Panc1 (cell line): ENCODE data around the gene CNTRL.

Experiments
- POLR2AphosphoS5 ChIP-seq: IDR thresholded peaks from 2 replicates; pipeline ENCODE4 v1.6.1; 2012; ENCODE audit warnings: mild to moderate bottlenecking, low read depth, low read length, moderate library complexity
- SIN3A ChIP-seq: IDR thresholded peaks from 2 replicates; pipeline ENCODE4 v1.6.1; 2012; ENCODE audit warnings: low read depth, mild to moderate bottlenecking, low read length, moderate library complexity, borderline replicate concordance; ENCODE audit not compliant: insufficient read depth
- TCF7L2 ChIP-seq: IDR thresholded peaks from 2 replicates; pipeline ENCODE4 v1.6.1; 2011; ENCODE audit warnings: mild to moderate bottlenecking, low read depth, low read length, inconsistent platforms
- TF ChIP-seq, protein P1 (sequence below), 2 experiments: IDR thresholded peaks; 2 replicates each; pipeline ENCODE4 v1.6.1; 2011 to 2012; ENCODE audit warnings: low read depth in 2 of 2, control low read depth in 1 of 2, low read length in 1 of 2, mild to moderate bottlenecking in 1 of 2, moderate library complexity in 1 of 2; ENCODE audit not compliant: insufficient read depth in 1 of 2
- TF ChIP-seq, protein P2 (sequence below): fragments of 450-650 bp; IDR thresholded peaks from 2 replicates; pipeline ENCODE4 v1.5.1; 2017; ENCODE audit warnings: mild to moderate bottlenecking

DNA sequence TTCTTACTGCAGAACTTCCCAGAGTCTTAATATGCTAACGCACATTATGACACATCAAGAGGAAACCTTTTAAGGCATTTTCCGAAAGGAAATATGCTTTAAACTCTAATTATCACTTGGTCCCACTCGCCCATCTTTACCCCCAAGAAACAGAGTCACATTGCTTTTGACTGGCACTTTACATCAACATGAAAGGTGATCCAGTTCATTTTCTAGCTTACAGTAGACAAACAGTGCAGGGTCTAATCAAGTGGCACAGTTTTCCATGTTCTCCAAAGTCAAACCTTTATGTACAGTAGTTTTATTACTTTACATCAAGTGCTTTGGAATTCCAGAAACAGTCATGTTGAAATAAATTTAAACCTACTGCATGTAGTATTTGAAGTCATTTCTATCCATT is 114.9 kb downstream of the CNTRL start:
- TF ChIP-seq POLR2AphosphoS5 = no peak
- TF ChIP-seq, protein P1, sequence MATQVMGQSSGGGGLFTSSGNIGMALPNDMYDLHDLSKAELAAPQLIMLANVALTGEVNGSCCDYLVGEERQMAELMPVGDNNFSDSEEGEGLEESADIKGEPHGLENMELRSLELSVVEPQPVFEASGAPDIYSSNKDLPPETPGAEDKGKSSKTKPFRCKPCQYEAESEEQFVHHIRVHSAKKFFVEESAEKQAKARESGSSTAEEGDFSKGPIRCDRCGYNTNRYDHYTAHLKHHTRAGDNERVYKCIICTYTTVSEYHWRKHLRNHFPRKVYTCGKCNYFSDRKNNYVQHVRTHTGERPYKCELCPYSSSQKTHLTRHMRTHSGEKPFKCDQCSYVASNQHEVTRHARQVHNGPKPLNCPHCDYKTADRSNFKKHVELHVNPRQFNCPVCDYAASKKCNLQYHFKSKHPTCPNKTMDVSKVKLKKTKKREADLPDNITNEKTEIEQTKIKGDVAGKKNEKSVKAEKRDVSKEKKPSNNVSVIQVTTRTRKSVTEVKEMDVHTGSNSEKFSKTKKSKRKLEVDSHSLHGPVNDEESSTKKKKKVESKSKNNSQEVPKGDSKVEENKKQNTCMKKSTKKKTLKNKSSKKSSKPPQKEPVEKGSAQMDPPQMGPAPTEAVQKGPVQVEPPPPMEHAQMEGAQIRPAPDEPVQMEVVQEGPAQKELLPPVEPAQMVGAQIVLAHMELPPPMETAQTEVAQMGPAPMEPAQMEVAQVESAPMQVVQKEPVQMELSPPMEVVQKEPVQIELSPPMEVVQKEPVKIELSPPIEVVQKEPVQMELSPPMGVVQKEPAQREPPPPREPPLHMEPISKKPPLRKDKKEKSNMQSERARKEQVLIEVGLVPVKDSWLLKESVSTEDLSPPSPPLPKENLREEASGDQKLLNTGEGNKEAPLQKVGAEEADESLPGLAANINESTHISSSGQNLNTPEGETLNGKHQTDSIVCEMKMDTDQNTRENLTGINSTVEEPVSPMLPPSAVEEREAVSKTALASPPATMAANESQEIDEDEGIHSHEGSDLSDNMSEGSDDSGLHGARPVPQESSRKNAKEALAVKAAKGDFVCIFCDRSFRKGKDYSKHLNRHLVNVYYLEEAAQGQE (IDR thresholded peaks at IDR 0.05; ENCODE audit: insufficient read depth in 1 of 2, low read depth in 2 of 2, low read length in 1 of 2) = no peak
- TF ChIP-seq, protein P2, sequence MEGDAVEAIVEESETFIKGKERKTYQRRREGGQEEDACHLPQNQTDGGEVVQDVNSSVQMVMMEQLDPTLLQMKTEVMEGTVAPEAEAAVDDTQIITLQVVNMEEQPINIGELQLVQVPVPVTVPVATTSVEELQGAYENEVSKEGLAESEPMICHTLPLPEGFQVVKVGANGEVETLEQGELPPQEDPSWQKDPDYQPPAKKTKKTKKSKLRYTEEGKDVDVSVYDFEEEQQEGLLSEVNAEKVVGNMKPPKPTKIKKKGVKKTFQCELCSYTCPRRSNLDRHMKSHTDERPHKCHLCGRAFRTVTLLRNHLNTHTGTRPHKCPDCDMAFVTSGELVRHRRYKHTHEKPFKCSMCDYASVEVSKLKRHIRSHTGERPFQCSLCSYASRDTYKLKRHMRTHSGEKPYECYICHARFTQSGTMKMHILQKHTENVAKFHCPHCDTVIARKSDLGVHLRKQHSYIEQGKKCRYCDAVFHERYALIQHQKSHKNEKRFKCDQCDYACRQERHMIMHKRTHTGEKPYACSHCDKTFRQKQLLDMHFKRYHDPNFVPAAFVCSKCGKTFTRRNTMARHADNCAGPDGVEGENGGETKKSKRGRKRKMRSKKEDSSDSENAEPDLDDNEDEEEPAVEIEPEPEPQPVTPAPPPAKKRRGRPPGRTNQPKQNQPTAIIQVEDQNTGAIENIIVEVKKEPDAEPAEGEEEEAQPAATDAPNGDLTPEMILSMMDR = no peak
- TF ChIP-seq TCF7L2 = no peak
- TF ChIP-seq SIN3A = no peak
